Upper lobe of left lung (tissue), 6 donors: Measurements from ENCODE around the gene ULK4. TPM values are rescaled to one million over a fixed set of nuclear protein-coding genes. Genes with fewer than 3 reads are reported as not detected.

Source experiments
- ATAC-seq, 2 donors: fragments of 200-7000 bp; cut with Tn5 transposase; one replicate each; pipeline ENCODE4 v1.9.1; 2022; ENCODE audit warnings: mild to moderate bottlenecking in 2 of 2, moderate library complexity in 2 of 2; ENCODE audit not compliant: low FRiP score in 2 of 2
- DNase-seq, 2 donors: peaks; one replicate each; pipeline ENCODE4 v3.0.0-alpha.2; 2019 to 2020
- H3K27ac ChIP-seq, 4 donors: fragments of 200-600 bp; sonication (generic); one replicate each; pipeline ENCODE4 v1.5.1; 2016 to 2019
- H3K27me3 ChIP-seq, 4 donors: fragments of 200-600 bp; sonication (generic); one replicate each; pipeline ENCODE4 v1.5.1; 2017 to 2019
- H3K36me3 ChIP-seq, 4 donors: fragments of 200-600 bp; sonication (generic); one replicate each; pipeline ENCODE4 v1.5.1; 2016 to 2019
- H3K4me1 ChIP-seq, 4 donors: fragments of 200-600 bp; sonication (generic); one replicate each; pipeline ENCODE4 v1.5.1; 2018 to 2019
- H3K4me3 ChIP-seq, 4 donors: fragments of 200-600 bp; sonication (generic); one replicate each; pipeline ENCODE4 v1.5.1; 2017 to 2019; ENCODE audit warnings: mild to moderate bottlenecking in 2 of 4, moderate library complexity in 1 of 4
- H3K9me3 ChIP-seq, 4 donors: fragments of 200-600 bp; sonication (generic); one replicate each; pipeline ENCODE4 v1.5.1; 2018 to 2019
- EP300 ChIP-seq, 4 donors: sonication (generic); formaldehyde crosslinking; IDR thresholded peaks; one replicate each; pipeline ENCODE4 v1.5.1; 2017; ENCODE audit warnings: antibody characterized with exemption in 4 of 4, control low read depth in 2 of 4
- POLR2A ChIP-seq, 4 donors: fragments of 450-650 bp; IDR thresholded peaks; one replicate each; pipeline ENCODE4 v1.5.1; 2016 to 2017; ENCODE audit warnings: antibody characterized with exemption in 4 of 4, mild to moderate bottlenecking in 2 of 4
- POLR2AphosphoS5 ChIP-seq, 2 donors: sonication (generic); formaldehyde crosslinking; IDR thresholded peaks; one replicate each; pipeline ENCODE4 v1.5.1; 2017; ENCODE audit warnings: antibody characterized with exemption in 2 of 2
- WGBS, 2 donors: methylation state at CpG; one replicate each; pipeline ENCODE4 v1.1.5; 2017 to 2018; 5-methylcytosine and 5-hydroxymethylcytosine counted together
- total RNA-seq, 6 donors: library from RNA; depleted of rRNA in 4 of 6; stranded (reverse); fragments of >200 nt in 4 of 6; gene quantifications; one replicate each; pipeline versions ENCODE4 v1.1.0 to v1.2.1, GENCODE V29; 2016 to 2021
- TF ChIP-seq, protein P1 (sequence below), 6 experiments: fragments of 450-650 bp in 4 of 6; fragments of 200-600 bp in 2 of 6; sonication (generic) in 2 of 6; IDR thresholded peaks; one replicate each; pipeline ENCODE4 v1.5.1; 2016 to 2019; ENCODE audit warnings: antibody characterized with exemption in 6 of 6
- donor health status: DM: no; HTN: no; CAD: no; lungs with moderate emphysema.
- donor health status: DM: no; HTN: yes; CAD: no; lungs with severe emphysema.

ULK4 gene
- total RNA-seq, 6 donors from 2014 or later, result 9.4 to 76.5 (median 28.1) TPM

DNA sequence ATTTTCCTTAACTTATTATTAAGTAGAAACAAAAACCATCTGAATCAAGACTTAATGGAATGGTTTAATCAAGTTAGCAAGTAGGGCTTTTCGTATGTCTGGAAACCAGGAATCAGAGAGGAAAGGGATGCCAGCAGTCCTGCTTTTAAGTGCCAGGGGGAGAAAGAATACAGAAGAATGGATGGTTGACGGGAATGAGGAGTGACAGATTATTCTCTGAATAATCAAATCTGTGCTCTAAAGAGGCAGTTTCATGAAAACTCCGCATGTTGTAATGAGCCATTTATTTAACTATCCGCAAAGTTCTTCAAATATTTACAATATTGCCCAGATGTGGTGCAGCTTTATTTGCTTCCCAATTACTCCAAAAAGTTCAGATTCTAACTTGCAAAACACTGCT, 659.6 kb downstream of the ULK4 start:
- no peak for DNase-seq
- no peaks in the 10 kb centered on the region for H3K9me3 ChIP-seq
- no peak for TF ChIP-seq POLR2A (IDR thresholded peaks at IDR 0.05)
- TF ChIP-seq POLR2AphosphoS5 (IDR thresholded peaks at IDR 0.05), result no peak
- TF ChIP-seq, protein P1, sequence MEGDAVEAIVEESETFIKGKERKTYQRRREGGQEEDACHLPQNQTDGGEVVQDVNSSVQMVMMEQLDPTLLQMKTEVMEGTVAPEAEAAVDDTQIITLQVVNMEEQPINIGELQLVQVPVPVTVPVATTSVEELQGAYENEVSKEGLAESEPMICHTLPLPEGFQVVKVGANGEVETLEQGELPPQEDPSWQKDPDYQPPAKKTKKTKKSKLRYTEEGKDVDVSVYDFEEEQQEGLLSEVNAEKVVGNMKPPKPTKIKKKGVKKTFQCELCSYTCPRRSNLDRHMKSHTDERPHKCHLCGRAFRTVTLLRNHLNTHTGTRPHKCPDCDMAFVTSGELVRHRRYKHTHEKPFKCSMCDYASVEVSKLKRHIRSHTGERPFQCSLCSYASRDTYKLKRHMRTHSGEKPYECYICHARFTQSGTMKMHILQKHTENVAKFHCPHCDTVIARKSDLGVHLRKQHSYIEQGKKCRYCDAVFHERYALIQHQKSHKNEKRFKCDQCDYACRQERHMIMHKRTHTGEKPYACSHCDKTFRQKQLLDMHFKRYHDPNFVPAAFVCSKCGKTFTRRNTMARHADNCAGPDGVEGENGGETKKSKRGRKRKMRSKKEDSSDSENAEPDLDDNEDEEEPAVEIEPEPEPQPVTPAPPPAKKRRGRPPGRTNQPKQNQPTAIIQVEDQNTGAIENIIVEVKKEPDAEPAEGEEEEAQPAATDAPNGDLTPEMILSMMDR (IDR thresholded peaks at IDR 0.05), result no peak
- no peak for TF ChIP-seq EP300 (IDR thresholded peaks at IDR 0.05)
- no peak overlapping the region for H3K27ac ChIP-seq
- no peak overlapping the region for H3K4me3 ChIP-seq
- H3K36me3 ChIP-seq, result no peaks in the 10 kb centered on the region
- peaks cover 0 to 2% (median 0%) of the 10 kb centered on the region in 4 donors for H3K4me1 ChIP-seq
- 84 to 89% methylated on average over 4 of the region's 4 CpGs for WGBS, 2 donors
- no peak for ATAC-seq
- no peaks in the 10 kb centered on the region for H3K27me3 ChIP-seq

DNA sequence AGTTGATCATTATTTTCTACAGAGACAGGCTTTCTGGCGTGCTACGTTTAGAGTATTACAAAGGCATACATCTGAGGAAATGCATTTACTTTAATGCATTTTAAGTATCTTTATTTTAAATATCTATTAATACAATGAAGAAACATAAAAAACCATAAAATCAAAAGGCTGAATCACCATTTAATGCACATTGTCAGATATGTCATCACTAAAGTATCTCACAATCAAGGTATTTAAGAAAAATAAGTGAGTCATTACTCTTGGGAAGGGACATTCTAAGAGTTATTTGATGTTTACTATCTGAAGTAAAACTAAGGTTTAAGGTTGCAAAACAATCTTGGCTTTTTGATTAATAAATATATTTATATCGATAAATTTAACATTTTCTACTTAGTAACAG, 660.4 kb downstream of the ULK4 start:
- no peak for ATAC-seq

DNA sequence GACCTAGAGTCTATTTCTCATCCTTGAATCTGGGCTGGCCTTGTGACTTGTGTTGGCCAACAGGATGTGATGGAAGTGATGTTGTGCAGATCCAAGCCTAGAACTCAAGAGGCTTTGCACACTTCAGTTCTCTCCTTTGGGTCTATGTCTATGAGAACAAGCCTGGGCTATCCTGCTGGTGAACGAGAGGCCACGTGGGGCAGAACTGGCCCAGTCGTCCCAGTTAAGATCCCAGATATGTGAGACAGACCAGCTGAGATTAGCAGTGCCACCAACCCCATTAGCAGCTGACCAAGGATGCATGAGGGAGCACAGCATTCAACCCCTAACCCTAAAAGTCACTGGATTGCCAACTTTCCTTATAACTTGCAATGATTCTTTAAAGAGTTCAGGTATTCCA, 662.9 kb downstream of the ULK4 start:
- TF ChIP-seq POLR2A (IDR thresholded peaks at IDR 0.05) (no peak), EP300 (IDR thresholded peaks at IDR 0.05) (no peak), POLR2AphosphoS5 (IDR thresholded peaks at IDR 0.05) (no peak)
- TF ChIP-seq, protein P1 (IDR thresholded peaks at IDR 0.05), result no peak
- H3K27ac ChIP-seq, result no peak overlapping the region
- DNase-seq (no peak), ATAC-seq (no peak)
- H3K27me3 ChIP-seq, result no peaks in the 10 kb centered on the region
- H3K9me3 ChIP-seq, result no peaks in the 10 kb centered on the region
- 82 to 96% methylated on average over 3 of the region's 3 CpGs for WGBS, 2 donors
- no peak overlapping the region for H3K4me3 ChIP-seq
- no peaks in the 10 kb centered on the region for H3K36me3 ChIP-seq
- no peaks in the 10 kb centered on the region for H3K4me1 ChIP-seq

More for the DNA sequence above, 660.4 kb downstream of the ULK4 start:
- 95 to 98% methylated on average over 3 of the region's 3 CpGs for WGBS, 2 donors
- peaks cover 0 to 2% (median 0%) of the 10 kb centered on the region in 4 donors for H3K4me1 ChIP-seq
- H3K9me3 ChIP-seq, result no peaks in the 10 kb centered on the region
- TF ChIP-seq POLR2A (IDR thresholded peaks at IDR 0.05), result no peak
- no peak for TF ChIP-seq EP300 (IDR thresholded peaks at IDR 0.05)
- TF ChIP-seq, protein P1 (IDR thresholded peaks at IDR 0.05), result no peak
- no peak for TF ChIP-seq POLR2AphosphoS5 (IDR thresholded peaks at IDR 0.05)
- H3K27me3 ChIP-seq, result no peaks in the 10 kb centered on the region
- H3K36me3 ChIP-seq, result no peaks in the 10 kb centered on the region
- H3K27ac ChIP-seq, result no peak overlapping the region
- no peak for DNase-seq
- H3K4me3 ChIP-seq, result no peak overlapping the region

DNA sequence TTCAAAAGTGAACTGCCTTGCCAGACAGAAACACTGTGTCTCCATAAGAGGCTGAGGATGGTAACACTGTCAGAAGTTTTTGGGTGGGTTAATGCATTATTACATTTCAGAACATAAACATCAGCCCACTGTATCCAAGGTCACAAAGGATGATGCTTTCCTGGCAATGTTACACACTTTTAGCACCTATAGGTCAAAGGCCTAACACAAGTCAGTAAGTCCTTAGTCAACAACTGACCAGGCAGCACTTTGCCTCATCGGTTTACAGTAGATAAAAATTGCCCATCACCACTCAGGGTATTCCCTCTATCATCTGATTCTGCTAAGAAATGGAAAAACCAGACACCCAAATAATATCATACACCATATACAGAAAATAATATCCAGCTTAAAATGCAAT, 664.2 kb downstream of the ULK4 start:
- Histone ChIP-seq H3K36me3 (no peaks in the 10 kb centered on the region), H3K9me3 (no peaks in the 10 kb centered on the region), H3K27me3 (no peaks in the 10 kb centered on the region), H3K4me3 (no peak overlapping the region), H3K27ac (no peak overlapping the region), H3K4me1 (no peaks in the 10 kb centered on the region)
- TF ChIP-seq POLR2AphosphoS5 (IDR thresholded peaks at IDR 0.05) (no peak), POLR2A (IDR thresholded peaks at IDR 0.05) (no peak), EP300 (IDR thresholded peaks at IDR 0.05) (no peak)
- TF ChIP-seq, protein P1 (IDR thresholded peaks at IDR 0.05), result no peak
- 68 to 74% methylated on average over 1 of the region's 1 CpG for WGBS, 2 donors
- DNase-seq, result no peak
- no peak for ATAC-seq

DNA sequence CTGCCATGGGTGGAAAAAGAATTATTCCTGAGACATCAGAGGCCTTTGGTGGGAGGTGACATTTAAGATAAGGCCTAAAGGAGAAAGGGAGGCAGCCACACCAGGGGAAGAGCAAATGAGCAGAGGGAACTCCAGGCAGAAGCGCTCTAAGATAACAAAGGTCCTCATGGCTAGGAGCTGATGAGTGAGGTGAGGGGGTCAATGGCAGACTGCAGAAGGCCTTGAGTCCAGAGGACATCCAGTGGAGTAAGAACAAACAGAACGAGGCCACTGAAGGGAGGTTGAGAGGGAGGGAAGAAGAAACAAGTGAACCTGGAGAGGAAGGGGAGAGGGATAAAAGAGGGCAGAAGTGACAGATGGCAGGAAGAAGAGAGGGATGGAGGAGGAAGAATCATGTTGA, 665.3 kb downstream of the ULK4 start:
- Histone ChIP-seq H3K4me1 (no peaks in the 10 kb centered on the region), H3K27me3 (no peaks in the 10 kb centered on the region), H3K4me3 (no peak overlapping the region), H3K27ac (no peak overlapping the region), H3K9me3 (no peaks in the 10 kb centered on the region), H3K36me3 (no peaks in the 10 kb centered on the region)
- no peak for DNase-seq
- no peak for ATAC-seq
- WGBS, 2 donors, result 82 to 91% methylated on average over 2 of the region's 2 CpGs
- TF ChIP-seq, protein P1 (IDR thresholded peaks at IDR 0.05), result no peak
- no peak for TF ChIP-seq POLR2AphosphoS5 (IDR thresholded peaks at IDR 0.05)
- TF ChIP-seq EP300 (IDR thresholded peaks at IDR 0.05), result no peak
- no peak for TF ChIP-seq POLR2A (IDR thresholded peaks at IDR 0.05)
